ENCODE results near the gene SPHK2.

DNA sequence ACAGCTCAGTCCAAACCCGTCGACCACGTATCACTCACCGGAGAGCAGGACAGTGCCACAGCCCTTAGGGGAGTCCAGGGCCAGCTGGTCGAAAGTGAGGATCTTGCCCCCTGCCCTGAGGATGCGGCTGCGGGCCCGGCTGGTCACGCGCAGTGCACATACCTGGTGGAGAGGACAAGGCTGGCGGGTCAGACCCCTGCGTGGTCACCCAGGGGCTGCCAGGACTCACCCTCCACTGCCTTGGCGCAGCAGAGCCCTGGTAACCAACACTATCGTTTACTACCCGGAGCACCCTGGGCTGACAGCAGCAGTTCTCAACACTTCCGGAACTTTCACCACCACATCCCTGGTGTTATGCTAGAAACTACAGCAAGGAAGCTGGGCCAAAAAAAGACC, 3.3 kb upstream of the SPHK2 start:
- no peak for TF ChIP-seq EZH2 (IDR thresholded peaks at IDR 0.05; ENCODE audit: insufficient read depth, poor library complexity, severe bottlenecking)
- TF ChIP-seq EZH2phosphoT487 (IDR thresholded peaks at IDR 0.05; ENCODE audit: insufficient read depth, low read depth) = no peak

Data from GM23248 (cell line).